HG03045 (cell line): ENCODE measurements around the gene SND1.
A peak's percentile ranks its signal among the peaks of the same experiment; 100 is the strongest.

Experiments
- ATAC-seq: cut with Tn5 transposase; IDR thresholded peaks from one replicate; pipeline ENCODE4 v1.9.1; 2021; ENCODE audit warnings: mild to moderate bottlenecking, moderate library complexity; ENCODE audit not compliant: unreplicated experiment

SND1 gene

DNA sequence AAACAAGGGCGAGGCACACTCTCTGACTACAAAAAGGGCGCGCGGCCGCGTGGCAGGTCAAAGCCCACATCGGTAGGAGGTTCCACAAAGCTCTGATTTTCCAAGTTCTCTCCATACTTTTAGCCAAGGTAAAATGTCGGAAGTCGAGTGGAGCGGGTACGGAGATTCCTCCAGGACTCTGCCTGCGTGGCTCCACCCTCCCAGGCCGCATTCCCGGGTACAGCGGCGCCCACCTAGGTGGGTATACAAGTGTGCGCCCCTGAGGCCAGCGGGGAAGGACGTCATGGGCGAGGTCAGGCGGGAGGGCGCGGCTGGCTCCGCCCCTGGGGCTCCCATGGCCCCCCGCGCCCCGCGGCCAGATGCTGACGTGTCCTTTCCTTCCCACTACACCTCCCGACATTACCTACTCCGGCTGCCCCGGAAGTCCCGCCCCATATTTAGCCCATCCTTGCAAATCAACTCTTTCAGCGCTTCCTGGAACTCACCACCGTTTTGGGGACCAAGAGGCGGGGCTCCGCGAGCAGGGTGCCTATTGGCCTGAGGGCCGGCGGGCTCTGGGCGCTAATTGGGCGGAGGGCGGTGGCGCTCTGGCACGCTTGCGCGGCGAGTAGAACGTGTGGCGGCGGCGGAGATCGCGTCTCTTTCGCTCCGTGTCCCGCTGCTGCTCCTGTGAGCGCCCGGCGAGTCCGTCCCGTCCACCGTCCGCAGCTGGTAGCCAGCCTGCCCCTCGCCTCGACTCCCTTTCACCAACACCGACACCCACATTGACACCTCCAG lies at the start of gene SND1:
TSS of gene SND1 (plus strand) at position 639 of the 777 bp plus-strand sequence. CDS start 180 bp downstream, outside the sequence.
- peak; percentile 94 for ATAC-seq

DNA sequence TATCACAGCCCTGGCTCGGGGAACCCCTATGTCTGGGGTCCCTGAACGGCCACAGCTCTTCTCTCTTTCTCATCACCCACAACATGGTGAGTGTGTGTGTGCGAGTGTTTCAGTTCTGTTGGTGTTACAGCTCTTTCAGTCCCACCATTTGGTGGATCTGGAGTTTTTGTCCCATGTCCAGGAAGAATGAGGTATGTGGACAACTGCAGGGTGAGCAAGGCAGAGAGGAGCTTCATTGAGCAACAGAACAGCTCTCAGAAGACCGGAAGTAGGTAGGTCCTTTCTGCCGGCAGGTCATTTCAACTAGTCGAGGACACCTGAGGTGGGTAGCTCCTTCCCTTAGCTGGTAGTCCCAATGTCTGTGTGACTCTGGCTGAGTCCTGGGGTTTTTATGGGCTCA lies 43.5 kb upstream of the SND1 start:
- no peak for ATAC-seq

DNA sequence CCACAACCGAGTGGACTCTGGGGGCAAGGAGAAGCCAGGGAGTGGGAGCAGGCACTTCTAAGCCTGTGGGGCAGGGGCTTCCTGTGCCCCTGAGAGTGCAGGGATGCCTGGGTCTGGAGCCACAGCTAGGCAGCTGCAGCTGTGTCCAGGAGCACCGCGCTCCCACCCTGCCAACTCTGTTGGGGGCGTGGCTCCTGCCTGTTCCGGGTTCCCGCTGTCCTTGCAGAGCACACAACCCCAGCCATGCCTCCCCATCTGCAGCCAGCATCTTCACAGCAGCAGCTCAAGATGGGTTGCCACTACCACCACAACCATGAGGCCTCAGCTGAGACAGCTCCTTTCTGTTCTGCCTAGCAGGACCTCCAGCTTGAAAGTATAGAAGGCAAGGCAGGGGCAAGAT lies 42.7 kb upstream of the SND1 start:
- no peak for ATAC-seq

DNA sequence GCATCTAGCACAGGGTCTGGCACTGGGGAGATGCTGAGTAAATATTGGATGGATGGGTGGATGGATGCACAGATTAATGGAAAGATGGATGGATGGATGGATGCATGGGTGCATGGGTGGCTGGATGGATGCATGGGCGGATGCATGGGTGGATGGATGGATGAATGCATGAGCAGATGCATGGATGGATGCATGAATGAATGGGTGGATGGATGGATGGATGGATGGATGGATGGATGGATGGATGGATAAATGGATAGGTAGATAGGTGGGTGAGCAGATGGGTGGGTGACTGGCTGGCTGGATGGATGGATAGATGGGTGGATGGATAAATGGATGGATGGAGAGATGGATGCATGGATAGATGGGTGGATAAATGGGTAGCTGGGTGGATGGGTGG lies 39.7 kb upstream of the SND1 start:
- ATAC-seq: no peak

DNA sequence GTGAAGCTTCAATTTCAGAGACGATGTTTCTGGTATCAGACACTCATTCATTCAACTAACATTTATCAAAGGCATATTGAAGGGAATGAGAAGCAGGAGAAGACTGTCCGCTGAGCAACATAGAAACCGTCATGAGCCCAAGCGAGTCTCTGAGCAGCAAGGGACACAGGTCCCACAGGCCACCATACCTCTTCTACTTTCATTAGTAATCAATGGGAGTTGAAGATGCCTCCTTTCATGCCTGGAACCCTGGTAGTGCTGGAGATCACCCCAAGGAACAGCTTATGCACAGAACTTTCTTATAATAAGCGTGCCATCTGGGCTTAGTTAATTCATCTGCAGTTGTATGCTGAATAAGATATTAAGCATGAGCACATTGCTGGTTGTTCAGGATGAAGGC lies 35.3 kb upstream of the SND1 start:
- ATAC-seq: no peak

DNA sequence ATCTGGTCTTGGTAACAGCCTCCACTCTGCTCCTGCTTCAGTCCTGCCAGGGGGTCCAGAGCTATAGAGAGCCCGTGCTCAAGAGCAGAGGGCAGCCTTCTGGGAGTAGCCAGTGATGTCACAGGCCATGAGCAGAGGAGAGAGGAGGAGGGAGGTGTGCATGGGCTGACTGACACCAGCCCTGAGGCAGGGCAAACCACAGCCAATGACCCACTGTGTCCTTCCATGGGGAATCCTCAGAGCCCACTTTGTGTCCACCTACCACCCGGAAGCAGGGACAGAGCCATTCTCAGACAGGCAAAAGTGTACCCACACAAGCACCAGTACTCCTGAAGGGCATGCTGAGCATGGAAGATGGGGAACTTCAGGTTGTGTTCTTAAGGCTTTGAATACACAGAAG lies 34.0 kb upstream of the SND1 start, which contains the start of gene PAX4:
TSS of gene PAX4 (minus strand) at position 101 of the 400 bp plus-strand sequence. CDS start 2,214 bp downstream, outside the sequence.
- no peak for ATAC-seq

DNA sequence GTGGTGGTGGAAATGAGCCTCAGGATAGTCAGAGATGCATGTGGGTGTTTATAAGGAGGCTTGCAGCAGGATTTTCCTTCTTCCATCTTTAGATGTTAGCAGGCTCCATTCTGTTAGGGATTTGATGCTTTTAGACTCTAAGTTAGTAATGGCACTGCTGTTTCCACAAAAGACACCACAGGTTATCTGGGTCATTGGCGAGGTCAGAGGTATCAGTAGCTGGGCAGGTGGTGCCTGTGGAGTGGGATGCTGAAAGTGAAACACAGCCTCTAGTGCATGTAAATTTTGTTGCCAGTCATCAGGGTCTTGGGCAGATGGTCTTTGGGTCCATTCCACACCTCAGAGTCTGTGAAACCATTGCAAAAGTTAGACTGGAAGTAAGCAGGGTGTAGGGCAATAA lies 33.2 kb upstream of the SND1 start:
- no peak for ATAC-seq

DNA sequence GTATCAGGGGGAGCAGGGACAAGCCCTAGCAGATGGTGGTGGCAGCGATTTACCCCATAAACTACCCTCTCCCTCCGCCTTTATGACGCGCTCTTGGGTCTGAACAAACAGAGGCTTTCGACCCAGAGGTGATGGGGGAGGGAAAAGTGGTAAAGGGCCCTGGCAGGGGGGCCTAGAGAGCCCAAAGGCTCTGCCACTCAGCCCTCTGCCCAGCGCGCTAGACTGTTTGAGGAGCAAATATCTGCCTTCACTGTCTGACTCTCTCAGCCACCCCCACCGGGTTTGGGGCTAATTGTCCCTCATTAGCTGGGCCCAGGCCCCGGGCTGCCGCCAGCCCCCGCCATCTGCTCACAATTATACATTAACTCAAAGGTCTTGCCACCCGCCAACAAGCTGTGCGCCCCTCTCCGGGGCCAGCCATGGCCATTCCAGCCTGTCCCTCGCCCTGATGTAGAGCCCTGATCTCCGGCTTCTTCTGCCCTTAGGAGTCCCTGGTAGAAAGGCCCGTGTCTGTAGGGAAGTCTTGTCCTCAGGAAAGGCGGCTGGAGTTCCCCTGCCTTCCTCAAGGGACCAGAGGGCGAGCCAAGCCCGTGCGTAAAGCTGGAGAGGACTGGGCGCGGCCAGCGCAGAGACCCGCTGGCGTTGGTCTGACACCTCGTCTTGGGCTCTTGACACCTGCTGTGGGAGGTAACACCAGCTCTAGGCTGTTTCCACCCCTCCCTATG lies 32.2 kb upstream of the SND1 start:
- ATAC-seq: no peak

DNA sequence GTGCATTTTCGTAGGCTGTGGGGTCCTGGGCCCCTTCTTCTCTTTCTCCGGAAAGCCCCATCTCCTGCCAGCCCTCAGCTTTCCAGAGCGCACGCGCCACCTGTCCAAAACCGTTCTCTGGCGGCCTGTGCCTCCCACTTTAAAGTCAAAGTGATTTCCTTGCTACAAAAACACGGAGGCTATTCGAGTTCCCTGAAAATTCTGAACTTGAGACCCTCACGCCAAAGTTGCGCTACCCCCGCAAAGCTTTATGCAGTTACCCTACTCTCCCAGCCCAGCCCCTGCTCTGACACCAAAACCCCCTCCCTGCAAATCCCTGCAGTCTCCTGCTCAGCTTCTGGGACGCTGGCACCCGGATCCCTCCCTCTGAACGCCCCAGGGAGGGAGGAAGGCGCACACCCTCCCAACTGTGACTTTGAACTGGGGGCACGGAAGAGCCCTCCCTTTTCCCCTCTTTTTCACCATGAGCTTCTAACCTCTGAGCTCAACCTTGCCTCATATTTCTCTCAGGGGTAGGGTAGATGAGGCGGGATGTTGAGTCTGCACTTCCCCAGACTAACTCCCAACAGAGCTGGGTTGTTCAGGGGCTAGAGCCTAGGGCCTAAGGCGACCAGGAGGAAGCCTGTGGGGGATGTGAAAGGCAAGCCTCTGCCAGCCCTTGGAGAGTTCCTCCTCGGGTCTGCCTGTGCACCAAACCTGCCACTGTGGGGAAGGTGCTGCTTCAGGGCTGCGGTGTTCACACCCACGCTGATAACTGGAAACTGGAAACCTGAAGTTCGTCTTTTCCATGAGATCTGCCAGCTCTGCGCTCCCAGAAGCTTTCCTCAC lies 31.4 kb upstream of the SND1 start:
- no peak for ATAC-seq

DNA sequence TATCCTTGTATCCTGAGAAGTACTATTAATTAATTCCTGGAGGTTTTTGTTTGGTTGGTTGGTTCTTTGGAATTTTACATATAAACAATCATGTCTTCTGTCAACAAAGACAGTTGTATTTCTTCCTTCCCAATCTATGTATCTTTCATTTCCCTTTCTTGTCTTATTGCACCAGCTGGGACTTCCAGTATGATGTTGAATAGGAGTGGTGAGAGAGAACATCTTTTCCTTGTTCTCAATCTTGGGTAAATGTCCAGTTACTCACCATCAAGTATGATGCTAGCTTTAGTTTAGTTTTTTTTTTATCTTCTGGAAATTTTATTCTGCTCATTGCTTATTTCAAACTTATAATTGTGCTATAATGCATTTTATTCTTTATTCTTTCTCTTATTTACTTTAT lies 26.7 kb upstream of the SND1 start:
- no peak for ATAC-seq

DNA sequence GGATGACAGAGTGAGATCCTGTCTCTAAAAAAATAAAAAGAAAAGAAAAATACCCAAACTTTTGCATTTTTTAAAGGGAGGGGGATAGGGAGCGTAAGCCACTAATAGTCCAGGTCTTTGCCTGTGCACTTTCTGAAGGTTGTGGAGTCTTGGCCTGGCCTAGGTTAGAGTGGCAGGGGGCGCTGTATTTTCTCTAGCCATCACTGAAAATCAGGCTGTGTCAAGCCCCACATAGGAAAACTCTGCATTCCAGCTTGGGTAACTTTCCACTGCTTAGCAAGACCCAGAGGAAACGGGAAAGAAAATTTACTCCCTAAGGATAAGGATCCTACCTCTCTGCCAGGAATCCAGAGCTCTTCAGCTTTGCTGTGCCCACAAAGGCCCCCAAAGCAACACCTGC lies 23.5 kb upstream of the SND1 start:
- no peak for ATAC-seq

DNA sequence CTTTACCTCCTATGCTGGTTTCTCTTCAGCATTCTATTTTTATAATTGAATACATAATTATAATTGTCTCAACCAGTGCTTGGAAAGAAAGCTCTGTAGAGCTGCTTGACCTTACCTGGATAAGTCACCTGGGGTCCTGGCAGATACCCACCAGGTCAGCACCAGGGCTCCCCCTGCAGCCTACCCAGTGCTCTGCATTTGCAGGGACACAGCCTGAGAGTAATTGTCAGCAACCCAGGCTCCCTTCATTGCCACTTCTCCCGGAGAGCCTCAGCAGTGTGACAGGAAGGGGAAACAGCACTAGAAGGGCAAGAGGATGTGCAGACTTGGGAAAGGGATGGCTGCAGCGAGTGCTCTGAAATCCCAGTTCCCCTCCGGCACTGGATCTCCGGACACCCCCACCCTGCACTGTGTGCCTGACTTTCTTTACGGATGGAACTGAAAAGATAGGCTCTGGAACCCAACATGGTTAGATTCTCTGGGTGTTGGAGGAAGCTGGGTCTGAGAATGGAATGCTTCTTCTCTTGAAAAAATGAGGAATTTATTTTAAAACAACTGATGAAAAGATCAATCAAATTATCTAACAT lies 22.6 kb upstream of the SND1 start:
- ATAC-seq: no peak

DNA sequence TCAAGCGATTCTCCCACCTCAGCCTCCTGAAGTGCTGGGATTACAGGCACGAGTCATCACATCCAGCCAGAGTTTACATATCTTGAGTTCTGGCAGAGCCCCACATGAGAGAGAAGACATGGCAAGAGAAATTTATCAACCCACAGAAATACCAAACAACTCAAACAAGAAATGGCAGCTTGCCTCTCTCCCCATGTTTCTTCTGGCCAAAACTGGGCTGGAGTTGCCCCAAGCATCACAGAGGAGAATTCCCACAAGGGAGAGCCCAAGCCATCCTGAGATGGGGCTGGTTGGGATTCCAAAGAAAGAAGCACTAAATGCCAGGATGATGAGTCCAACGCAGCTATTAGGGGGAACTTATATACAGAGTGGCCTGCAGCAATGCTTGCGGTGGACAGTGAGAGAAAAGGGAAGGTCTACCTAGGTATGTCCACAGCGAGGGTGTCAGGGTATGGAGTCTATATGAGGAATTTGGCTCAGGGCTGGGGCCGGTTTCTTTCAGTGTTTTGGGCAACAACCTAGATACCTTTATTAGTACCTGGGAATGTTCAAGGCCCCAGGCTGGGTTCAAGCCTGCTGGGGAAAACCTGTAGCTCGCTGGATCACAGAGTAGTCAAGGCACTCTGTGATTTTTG lies 19.6 kb upstream of the SND1 start:
- ATAC-seq: no peak

DNA sequence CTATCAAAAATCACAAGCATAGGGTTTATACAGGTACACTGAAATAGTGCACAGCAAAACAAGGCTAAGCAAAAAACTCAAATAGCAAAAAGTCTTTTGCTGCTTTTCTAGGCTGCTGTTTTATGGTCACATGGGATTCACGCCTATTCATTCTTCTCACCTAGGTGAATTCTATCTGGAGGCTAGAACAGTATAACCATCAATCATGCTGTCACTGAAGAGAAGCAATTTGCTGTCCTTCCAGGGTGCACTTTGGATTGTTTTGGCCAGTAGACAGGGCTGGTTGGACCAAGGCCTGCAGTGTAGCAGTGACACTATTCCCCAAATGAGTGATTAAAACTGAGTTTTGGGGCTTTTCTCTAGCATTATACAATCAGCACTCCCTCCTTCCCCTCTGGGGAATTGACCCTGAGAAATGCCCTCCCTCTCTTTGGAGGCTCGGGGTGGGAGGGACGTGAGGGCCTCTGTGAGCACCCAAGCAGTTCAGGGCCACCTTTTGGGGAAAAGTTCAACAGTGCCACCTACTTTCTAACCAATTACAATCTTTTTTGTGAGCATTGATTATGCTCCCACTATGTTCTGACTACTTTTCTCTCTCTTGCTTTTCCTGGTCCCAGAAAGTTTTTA lies 16.2 kb upstream of the SND1 start:
- ATAC-seq: no peak

DNA sequence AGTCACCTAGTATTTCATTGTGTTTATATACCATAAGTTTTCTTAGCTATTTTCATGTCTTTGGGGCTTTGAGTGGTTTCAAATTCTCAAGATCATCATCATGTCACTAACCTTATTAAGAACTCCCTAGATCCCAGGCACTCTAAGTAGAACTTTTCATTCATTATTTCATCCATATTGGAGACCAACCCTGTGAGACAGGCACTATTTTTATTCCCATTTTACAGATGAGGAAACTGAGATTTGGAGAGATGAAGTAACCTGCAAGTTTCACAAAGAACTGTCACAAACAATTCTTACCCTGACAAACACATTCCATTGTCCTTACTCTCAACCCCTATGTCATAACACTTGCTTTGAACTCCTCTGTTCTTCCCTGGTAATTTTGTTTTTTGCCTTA lies 13.8 kb upstream of the SND1 start:
- no peak for ATAC-seq

DNA sequence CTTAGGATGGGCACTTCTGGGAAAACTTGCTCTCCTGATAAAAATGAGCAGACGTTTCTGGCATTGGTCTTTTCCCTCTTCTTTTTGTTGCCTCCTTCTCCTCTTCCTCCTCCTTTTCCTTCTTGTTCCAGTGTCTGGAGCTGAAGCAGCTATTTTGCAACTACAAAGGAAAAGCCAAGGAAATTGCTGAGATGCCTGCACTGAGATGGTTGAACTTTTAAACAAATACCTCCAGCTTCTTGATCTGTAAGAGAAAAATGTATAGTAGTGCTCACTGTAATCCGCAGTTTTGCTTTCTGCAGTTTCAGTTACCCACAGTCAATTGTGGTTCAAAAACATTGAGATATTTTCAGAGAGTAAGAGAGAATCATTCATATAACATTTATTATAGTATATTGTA lies 7.5 kb upstream of the SND1 start:
- ATAC-seq: no peak

DNA sequence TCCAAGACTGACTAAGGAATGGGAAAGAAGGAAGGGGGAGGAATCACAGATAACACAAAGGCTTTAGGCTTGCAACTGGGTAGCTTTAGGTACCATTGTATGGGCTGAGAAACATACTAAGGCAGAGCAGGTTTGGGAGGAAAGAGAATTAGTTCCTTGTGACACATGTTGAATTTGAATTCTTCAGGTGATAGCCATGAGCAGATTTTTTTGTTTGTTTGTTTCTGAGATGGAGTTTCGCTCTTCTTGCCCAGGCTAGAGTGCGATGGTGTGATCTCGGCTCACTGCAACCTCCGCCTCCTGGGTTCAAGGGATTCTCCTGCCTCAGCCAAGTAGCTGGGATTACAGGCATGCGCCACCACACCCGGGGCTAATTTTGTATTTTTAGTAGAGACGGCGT lies 4.4 kb upstream of the SND1 start:
- no peak for ATAC-seq

DNA sequence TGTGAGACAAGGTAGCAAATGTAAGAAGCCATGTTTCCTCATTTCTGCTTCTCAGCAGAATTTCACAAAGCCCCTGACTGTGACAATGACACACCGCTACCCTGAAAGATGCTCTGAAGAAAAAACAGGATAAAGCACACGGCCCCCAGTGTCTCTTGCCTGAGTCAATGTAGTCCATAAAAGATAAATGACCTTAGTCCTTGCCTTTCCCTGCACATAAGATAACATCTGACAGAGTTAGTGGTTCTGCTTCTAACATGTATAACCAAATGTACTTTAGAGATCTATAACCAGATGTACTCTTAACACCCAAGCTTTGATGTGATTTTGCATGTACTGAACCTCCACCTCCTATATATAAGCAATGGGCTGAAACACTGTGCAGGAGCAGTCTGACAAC lies 3.0 kb upstream of the SND1 start:
- ATAC-seq: no peak

DNA sequence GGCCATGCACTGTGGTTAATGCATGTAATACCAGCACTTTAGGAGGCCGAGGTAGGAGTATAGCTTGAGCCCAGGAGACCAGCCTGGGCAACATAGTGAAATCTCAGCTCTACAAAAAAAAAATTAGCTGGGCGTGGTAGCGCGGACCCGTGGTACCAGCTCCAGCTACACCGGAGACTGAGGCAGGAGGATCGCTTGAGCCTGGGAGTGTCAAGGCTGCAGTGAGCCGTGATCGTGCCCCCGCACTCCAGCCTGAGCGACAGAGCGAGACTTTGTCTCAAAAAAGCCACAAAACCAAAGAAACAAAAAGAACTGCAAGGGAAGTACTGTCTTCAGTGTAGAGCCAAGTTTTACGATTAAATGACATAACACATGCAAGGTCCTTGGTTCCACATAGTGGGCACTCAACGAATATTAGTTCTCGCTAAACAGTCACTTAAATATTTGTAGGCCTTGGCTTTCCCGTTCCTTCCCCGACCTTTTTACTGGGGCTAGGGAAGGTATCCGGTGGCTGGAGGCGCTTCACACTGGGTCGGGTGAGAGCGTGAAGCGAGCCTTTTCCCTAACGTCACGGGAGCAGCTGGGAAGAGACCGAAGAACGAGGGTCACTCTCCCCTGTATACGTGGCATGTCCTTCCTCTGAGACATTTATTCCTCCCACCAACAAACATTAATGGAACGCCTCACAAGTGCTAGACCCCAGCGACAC lies 993 bp upstream of the SND1 start:
- no peak for ATAC-seq
